IPS-11a (cell line): Measurements from ENCODE around the gene CENPU.
"Not testable (repeated sequence)": the region's sequence is repeated elsewhere in the genome, so short reads cannot be mapped to it uniquely, and the experiment has no call there.

Experiments
- H3K4me3 ChIP-seq: one replicate; pipeline ENCODE4 v1.5.1; 2013; ENCODE audit warnings: low read depth, low read length, control low read depth

Gene CENPU

DNA sequence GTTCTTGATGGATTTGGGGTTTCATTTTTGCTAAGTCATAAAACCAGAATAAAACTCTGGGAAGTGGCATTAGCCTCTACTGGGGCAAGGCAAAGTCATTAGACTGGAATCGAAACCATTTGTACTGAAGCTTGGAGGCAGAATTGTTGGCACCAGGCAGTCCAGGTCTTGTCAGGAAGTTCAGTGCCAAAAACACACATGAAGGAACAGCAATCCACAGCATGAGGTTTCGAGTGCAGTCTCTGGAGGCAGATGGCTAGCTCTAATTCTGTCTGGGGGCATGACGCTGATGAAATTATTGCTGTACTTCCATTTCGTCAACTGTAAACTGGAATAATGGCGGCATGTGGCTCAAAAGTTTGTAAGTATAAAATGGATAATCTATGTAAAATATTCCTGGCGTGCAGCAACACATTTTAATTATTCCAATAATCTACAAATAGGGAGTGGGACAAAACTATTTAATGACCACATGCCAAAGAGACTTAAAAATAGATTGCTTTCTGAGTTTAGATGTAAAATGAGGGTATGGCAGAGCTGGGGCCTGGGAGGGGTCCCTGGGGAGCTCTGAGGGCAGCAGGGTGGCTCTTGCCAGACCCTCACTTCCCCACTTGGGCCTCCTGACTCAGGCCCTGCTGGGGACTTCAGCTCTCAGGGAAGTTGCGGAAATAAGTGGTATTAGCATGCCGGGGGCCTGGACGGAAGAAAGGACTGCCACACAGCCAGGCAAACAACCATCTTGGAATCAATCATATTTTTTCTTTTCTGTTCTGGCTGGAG is 18.8 kb upstream of the CENPU start:
- H3K4me3 ChIP-seq = no peak overlapping the region

DNA sequence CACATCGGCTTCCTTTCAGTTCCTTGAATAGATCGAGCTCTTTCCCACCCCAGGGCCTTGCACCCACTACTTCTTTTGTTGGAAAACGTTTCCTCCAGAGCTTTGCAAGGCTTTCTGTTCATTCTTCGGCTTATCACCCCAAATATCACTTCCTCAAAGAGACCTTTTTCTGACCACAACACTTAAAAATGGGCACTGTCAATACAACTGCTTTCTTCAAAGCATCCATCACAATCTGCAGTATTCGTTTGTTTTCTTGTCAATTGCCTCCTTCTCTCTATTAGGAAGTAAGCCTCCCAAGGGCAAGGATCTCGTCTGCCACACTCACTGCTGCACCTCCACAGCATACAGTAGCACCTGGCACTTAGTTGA is 17.7 kb upstream of the CENPU start:
- H3K4me3 ChIP-seq = no peak overlapping the region

DNA sequence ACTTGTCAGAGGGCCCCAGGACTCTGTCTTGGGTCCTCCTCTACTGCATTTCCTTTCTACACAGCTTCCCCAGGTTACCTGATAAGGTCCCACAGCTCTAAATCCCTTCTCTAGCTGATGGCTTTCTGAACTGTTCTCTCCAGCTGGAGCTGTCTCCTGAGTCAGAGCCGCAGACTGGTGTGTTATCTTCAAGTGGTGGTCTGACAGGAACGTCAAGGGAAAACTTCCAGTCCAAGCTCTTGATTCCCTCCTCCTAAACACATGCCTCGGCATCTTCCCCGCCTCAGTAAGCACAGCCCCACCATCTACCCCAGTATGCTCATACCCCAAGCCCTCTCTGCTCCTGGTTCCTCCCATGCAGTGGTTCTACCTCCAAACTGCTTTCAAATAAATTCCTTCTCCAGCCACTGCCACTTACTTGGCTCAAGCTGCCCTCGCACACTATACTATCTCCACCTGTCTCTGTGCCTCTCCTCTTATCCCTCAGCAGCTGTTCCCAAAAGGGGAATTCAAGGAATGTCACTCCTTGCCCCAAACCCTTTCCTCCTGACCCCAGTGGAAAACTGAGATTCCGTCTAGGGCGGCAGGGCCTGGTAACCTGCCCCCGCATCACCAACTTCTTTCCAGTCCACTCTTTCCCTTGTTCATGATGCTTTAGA is 17.2 kb upstream of the CENPU start:
- no peak overlapping the region for H3K4me3 ChIP-seq

DNA sequence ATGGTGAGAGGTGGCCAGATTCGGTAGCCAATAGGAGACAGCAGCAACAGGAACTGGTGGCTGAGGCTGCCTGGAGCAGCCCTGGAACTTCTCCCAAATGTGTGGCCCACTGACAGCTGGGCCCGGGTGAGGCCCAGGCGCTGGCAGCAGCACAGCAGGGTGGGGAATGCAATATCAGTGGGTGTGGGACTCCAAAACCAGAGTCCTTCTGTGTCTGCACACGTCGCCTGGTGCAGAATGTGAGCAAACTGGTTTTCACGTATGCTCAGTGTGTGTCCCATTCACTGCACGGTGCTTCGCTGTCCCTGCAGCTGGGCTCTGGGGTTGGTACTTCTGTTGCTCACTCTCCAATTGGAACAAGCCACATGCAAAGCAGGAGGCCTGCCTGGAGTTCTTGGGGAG is 14.4 kb upstream of the CENPU start:
- no peak overlapping the region for H3K4me3 ChIP-seq

DNA sequence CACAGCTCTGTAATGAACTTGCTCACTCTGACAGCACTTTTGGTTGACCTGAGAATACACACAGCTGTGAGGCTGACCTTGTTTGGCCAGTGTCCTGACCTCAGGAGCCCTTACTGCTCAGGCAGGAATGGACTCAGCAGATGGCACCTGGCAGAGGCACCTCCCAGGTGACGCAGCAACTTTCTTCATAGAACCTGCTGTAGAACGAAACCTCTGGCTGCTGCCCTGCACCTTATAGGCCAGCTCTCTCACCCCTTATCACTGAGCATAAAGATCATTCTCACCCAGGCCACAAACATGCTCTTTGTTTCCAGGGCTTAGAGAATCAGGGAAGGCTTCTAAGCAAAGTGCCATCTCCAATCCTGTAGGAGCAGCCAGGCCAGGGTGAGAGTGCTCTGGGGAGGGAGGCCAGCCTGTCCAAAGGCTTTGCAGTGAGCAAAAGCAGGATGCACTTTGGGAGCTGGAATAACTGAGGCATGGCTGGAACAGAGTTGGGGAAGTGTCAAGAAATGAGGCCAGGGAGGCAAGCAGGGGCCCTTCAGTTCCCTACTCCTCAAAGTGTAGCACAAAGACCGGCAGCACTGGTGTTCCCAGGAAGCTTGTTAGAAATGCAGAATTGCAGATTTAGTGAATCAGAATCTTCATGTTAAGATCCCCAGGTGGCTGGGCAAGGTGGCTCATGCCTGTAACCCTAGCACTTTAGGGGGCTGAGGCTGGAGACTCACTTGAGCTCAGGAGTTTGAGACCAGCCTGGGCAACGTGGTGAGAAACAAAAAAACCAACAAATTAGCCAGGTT is 13.3 kb upstream of the CENPU start:
- no peak overlapping the region for H3K4me3 ChIP-seq

DNA sequence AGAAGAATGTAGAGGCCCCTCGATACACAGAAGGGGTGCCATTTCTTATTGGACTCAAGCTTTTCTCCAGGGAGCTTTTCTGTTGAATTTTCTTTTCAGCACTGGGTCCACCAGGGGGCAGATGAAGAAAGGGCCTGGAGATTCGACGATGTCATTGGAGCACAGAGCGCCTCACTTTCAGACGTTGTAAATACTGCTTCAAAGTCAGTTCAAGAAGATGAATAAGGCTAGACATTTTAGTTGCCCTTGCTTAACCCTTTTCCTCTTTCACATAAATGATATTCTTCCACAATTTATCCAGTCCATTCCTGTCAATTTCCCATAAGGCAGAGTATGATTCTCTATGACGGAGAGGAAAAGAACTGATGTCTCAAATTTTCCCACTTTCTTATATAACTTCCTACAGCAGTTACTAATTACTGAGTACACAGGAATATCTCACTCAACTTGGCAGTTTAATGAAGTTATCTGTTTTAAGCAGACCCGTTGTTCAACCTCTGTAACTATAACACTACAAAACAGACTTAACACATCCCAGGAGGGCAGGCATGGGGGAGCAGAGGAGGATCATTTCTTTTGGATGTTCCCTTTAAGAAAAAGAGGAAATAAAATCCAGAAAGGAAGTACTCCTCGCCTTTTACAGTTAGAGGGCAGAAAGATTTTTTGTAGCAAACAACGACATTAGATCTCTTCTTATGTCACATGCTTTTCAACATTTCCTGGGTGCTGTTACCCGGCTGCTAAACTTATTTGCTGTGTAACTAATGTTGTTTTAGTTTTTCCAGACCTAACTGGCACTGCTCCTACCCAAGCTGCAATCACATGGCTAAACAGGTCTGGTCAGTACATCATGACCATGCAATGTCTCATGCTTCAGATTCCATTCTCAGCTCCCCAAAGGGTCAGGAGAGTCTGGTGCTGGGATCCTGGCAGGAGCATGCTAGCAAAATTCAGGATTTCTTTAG is 12.2 kb upstream of the CENPU start:
- H3K4me3 ChIP-seq = no peak overlapping the region

DNA sequence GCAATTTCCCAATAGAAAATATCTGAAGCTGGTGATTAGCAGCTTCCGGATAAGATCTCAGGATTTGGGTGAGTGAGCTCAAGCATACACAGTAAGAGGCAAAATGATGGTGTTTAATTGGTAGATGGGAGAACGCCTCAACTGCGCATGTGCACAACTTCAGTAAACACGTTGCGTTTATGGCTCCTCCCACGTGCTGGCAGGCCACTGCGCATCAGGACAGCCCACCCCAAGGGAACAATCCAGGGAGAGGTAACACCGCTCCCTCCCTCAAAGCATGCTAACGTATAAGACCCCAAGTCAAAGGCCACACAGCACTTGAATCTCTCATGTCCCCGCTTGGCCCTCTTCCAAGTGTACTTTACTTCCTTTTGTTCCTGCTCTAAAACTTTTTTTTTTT is 10.3 kb upstream of the CENPU start:
- H3K4me3 ChIP-seq = no peak overlapping the region

DNA sequence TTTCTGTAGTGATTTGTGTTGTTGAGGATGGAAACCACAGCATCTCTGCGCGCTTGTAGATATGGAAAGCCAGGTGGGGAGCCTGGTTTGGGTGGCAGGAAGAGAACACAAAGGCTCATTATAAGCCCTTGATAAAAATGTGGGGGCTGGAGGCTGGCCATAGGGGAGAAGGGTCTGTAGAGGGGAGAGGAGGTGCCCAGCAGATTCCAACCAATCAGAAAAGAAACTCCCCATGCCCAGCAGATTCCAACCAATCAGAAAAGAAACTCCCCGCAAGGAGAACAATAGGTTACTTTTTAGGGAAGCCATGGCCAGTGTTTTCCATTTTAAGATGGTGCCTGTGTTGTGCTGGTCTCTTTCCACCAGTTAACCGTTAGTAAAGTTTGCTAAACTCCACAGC is 9.8 kb upstream of the CENPU start:
- H3K4me3 ChIP-seq = no peak overlapping the region

DNA sequence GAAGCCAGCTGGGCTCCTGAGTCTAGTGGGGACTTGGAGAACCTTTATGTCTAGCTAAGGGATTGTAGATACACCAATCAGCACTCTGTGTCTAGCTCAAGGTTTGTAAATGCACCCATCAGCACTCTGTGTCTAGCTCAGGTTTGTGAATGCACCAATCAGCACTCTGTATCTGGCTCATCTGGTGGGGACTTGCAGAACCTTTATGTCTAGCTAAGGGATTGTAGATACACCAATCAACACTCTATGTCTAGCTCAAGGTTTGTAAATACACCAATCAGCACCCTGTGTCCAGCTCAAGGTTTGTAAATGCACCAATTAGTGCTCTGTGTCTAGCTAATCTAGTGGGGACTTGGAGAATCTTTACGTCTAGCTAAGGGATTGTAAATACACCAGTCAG is 7.8 kb upstream of the CENPU start:
- not testable (repeated sequence) for H3K4me3 ChIP-seq

DNA sequence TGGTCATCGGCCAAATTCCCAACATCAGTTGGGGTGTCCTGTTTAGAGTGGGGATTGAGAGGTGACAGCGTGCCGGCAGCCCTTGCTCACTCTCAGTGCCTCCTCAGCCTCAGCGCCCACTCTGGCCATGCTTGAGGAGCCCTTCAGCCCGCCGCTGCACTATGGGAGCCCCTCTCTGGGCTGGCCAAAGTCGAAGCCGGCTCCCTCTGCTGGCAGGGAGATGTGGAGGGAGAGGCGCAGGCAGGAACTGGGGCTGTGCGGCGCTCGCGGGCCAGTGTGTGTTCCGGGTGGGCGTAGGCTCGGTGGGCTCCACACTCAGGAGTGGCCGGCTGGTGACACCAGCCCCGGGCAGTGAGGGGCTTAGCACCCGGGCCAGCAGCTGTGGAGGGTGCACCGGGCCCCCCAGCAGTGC is 7.1 kb upstream of the CENPU start:
- no peak overlapping the region for H3K4me3 ChIP-seq

DNA sequence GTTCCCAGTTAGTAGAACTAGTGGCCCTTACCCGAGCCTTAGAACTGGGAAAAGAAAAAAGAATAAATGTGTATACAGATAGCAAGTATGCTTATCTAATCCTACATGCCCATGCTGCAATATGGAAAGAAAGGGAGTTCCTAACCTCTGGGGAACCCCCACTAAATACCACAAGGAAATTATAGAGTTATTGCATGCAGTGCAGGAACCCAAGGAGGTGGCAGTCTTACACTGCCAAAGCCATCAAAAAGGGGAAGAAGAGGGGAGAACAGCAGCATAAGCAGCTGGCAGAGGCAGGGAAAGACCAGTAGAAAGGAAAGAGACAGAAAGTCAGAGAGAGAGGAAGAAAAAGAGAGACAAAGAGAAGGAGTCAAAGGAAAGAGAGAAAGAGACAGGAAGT is 5.7 kb upstream of the CENPU start:
- H3K4me3 ChIP-seq = not testable (repeated sequence)

DNA sequence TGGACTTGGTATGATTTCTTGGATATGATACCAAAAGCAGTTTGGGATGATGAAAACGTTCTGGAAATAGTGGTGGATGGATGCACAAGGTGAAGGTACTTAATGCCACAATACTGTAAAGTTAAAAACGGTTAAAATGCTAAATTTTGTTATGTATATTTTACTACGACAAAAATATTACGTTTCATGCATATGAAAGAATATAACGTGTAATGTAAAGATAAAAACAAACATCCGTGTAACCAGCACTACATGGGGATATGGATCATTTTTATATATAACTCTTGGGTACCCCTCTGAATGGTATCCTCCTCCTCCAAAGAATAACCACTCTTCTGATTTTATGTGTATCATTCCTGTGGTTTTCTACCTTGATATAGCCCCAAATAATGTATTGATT is 862 bp upstream of the CENPU start:
- no peak overlapping the region for H3K4me3 ChIP-seq

DNA sequence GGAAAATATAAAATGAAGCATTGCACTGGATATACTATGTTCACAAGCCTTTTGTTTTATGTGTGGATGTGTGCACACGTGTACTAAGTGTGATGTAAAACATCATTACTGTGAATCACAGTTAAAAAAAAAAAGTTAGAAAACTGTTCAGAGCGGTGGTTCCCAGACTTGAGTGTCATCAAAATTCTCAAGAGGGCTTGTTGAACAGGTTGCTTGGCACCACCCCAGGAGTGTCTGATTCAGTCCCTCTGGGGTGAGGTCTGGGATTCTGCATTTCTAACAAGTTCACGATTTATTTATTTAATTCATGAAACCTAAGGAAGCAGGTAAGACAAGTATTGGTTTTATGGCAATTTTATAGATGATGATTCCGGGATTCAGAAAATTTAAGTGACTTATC is 1.8 kb downstream of the CENPU start:
- no peak overlapping the region for H3K4me3 ChIP-seq

DNA sequence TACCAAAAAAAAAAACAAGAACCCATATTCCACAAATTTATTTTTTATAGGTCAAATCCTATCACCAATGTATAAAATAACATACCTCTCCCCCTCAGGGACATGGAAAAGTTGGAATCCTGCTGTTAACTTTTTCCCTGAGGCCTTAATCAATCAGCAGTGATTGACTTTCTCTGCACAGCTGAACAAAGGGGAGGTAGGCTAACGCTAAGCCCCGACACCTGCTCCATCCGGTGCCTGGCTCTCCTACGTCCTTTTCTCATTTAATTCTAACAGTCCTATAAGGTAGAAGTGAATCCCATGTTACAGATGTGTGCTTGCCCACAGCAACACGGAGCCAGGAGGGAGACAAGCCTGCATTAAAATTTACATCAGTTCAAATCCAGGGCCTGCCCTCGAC is 2.8 kb downstream of the CENPU start:
- H3K4me3 ChIP-seq = no peak overlapping the region

DNA sequence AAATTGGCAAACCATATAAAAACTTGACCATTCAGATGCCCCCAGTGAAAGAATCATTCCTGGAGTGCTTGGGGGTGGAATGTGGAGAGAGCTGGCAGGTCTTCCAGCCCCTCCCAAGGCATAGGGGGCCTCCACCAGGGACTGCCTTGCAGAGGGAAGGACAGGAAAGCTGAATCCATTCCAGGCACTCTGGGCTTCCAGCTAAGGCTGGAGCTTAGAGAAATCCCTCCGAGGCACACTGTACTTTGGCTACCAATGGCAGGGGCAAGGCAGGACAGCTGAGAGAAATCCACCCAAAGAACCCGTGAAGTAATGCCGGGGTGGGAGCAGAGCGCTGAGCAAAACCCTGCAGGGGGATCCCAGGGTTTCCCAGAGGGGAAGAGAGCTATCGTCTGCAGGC is 4.0 kb downstream of the CENPU start:
- no peak overlapping the region for H3K4me3 ChIP-seq

DNA sequence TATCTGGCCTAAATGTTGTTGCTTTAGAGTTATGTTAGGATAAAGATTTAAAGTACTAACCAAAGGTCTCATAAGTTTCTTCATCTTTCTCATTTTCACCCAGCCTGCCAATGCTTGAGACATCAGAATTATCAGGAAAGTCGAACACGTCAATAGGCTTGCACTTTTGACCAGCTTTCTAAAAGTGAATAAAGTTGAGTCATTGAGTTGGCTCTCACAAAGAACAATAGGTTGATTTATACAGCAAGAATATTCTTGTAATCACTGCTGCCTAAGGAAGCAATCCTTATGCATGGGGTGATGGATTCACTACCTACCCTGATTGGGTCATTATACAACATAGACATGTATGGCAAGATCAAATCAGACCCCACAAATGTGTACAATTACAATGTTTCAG is 5.0 kb downstream of the CENPU start:
- no peak overlapping the region for H3K4me3 ChIP-seq

DNA sequence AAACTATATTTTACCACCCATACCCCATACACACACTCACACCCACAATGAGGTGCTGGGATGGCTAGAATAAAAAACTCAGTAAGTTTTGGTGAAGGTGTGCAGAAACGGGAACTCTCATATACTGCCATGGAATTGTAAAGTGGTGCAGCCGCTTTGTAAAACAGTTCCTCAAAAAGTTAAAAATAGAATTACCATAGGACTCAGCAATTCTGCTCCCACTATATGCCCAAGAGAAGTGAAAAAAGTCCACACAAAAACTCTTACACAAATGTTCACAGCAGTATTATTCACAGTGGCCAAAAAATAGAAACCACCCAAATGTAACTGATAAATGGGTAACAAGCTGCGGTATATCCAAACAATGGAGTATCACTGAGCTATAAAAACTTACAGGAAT is 6.5 kb downstream of the CENPU start:
- H3K4me3 ChIP-seq = no peak overlapping the region

DNA sequence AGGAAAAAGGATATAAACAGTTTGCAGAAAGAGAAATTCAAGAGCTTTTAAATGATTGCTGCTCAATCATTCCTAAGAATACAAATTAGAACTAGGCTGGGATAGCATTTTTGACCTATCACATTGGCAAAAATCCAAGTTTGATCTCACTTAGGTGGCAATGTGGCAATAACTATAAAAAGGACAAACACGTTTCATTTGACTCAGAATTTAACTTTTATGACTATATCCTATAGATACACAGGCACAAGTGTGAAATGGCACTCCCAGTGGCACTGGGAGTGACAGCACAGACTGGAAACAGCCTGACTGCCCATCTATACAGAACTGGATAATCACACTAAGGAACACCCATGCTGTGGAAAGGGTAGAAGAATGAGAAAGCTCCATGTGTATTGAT is 11.1 kb downstream of the CENPU start:
- no peak overlapping the region for H3K4me3 ChIP-seq

DNA sequence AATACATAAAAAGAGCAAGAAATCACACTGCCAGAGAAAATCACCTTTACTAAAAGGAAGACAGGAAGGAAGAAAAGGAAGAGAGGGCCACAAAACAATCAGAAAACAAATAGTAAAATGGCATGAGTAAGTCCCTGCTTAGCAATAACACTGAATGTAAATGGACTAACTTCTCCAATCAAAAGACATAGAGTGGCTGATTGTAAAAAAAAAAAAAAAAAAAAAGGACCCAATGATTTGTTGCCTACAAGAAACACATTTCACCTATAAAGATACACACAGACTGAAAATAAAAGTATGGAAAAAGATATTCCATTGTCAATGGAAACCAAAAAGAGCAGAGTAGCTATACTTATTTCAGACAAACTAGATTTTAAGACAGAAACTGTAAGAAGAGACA is 12.6 kb downstream of the CENPU start:
- no peak overlapping the region for H3K4me3 ChIP-seq

DNA sequence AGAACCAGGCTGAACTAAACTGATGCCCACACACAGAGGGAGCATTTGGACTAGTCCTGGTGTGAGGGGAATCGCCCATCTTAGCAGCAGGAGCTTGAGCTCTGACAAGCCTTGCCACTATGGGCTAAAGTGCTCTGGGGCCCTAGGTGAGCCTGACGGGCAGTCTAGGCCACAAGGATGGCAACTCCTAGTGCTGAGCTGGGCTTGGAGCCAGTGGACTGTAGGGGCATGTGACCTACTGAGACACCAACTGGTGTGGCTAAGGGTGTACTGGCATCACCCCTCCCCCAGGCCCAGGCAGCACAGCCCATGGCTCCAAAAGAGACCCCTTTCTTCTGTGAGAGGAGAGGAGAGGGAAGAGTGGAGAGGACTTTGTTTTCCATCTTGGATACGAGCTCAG is 14.5 kb downstream of the CENPU start:
- no peak overlapping the region for H3K4me3 ChIP-seq

DNA sequence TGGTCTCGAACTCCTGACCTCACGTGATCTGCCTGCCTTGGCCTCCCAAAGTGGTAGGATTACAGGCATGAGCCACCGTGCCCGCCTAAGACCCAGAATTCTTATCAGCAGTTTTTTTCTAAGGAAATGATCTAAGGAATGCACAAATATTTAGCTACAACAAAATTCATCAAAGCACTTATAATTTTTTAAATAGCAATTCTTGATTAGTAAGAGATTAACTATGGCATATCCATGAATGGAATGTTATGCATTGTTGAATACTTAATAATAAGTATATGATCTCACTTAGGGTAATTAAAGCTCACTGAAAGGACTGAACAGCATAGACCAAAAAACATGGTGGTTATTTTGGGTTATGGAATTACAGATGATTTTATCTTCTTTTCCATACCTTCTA is 18.4 kb downstream of the CENPU start:
- H3K4me3 ChIP-seq = no peak overlapping the region
